ENCODE results near the gene POLR2J.
"Not testable (repeated sequence)": the region's sequence is repeated elsewhere in the genome, so short reads cannot be mapped to it uniquely, and the experiment has no call there.

DNA sequence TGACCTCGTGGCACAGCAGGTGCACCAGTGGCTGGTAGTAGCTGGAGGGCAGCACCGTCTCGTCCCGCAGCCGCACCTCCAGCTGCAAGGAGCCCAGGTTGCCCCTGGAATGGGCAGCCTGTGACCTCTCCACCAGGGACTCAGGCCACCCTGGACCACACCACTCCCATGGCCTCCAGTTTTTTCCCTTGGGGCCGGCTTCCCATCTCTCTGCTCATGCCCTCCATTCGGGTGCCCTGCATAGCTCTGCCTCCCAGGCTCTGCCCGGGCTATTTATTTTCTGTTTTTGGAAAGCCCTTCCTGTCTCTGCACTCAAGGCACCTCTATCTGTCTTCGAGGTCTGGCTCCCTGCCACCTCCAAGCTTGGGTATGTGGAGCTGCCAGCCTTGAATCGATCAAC is 18.1 kb upstream of the POLR2J start:
- TF ChIP-seq POLR2A (IDR thresholded peaks at IDR 0.05; ENCODE audit: low read depth, low read length); TAF1 (IDR thresholded peaks at IDR 0.05; ENCODE audit: borderline replicate concordance, low read depth, low read length); POLR2AphosphoS5 (IDR thresholded peaks at IDR 0.05; ENCODE audit: low read depth, low read length): not testable (repeated sequence)

Data from GM12892 (cell line).